AML-193 (cell line): ENCODE results near the gene SPATA32.

Experiments used
- DNase-seq, 2 experiments: peaks; one replicate each; lab custom pipeline; 2025; lab: John Stamatoyannopoulos, UW

Gene SPATA32

GRCh38 chr17:45228763-45229539 is 32.9 kb downstream of the SPATA32 start:
- DNase-seq, result peak; percentile 99

- no peak for DNase-seq
Measured at GRCh38 chr17:45227926-45228762, 33.8 kb downstream of the SPATA32 start.

- peak; percentile 38 to 50 for DNase-seq
Measured at GRCh38 chr17:45227101-45227925, 34.6 kb downstream of the SPATA32 start.

DNA sequence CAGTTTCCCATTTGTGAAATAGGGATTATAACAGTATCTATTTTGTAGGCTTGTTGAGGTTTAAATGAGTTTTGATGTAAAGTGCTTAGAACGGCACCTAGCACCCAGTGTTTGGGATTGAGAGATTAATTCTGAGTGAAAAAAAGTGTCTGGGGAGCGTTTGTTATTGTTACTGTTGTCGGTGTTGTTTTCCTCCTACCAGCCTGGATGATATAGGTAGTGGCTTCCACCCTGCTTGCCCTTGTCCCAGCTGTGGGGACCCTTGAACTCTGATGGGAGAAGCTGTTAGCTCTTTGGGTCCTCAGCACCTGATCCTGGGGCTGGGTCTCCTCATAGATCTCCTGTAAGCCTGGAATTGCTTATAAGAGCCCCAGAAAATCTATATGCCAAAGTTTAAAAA is 35.3 kb downstream of the SPATA32 start:
- DNase-seq, result peak in 1 of 2 experiments; percentile 39

DNA sequence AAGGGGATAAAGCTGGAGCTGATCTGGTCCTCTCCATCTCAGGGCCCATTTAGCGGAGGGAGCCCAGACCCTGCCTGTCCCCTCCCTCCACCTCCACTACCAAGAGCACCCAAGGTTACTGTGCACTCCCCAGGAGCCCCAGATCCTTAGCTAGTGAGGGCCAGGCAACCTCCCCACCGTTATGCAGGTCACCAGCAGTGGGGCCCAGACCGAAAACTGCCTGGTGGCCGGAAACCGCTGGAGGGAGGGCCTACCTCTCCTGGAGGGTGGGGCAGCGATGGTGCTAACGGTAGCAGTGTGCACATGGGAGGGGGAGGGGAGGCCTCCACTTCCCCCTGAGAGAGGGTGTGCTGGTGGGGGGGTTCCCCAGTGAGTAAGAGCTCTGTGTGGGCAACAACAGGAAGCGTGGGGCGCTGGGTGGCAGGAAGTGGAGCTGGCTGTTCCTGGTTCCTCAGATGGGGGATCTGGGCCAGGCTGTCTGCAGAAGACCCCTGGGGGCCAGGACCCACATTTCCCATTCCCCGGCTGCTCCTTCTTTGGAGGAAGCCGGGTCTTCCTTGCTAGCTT is 35.8 kb downstream of the SPATA32 start:
- peak; percentile 99 for DNase-seq

DNA sequence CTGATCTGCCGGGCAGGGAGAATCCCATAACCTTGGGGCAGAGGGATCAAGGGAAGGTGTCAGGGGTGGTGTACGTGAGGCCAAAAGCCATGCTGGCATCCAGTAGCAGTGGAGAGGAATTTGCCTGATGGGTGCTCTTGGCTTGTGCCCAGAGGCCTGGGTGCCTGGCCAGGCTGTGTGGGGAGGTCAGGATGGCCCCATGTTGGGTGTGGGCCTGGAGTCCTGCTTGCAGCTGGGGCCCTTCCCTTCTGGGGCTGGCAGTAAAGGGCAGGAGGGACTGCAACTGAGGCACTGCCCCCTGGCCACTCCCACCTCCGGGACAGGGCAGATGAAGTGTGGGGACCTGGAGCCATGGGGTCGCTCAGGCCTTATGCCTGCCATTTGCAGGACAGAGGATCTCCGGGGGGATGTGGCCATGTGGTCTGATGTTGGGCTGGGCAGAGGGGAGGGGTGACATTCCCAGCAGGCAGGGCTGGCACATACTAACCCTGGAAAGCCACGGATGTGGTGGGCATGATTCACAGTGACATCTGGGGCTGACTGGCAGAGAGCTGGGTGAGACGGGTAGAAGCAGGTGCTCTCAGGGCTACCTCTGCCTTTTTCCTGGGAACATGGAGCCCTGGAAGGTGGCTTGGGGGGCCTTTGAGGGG is 36.7 kb downstream of the SPATA32 start:
- no peak for DNase-seq

- peak in 1 of 2 experiments; percentile 11 for DNase-seq
Measured at GRCh38 chr17:45224671-45225050, 37.2 kb downstream of the SPATA32 start.

DNA sequence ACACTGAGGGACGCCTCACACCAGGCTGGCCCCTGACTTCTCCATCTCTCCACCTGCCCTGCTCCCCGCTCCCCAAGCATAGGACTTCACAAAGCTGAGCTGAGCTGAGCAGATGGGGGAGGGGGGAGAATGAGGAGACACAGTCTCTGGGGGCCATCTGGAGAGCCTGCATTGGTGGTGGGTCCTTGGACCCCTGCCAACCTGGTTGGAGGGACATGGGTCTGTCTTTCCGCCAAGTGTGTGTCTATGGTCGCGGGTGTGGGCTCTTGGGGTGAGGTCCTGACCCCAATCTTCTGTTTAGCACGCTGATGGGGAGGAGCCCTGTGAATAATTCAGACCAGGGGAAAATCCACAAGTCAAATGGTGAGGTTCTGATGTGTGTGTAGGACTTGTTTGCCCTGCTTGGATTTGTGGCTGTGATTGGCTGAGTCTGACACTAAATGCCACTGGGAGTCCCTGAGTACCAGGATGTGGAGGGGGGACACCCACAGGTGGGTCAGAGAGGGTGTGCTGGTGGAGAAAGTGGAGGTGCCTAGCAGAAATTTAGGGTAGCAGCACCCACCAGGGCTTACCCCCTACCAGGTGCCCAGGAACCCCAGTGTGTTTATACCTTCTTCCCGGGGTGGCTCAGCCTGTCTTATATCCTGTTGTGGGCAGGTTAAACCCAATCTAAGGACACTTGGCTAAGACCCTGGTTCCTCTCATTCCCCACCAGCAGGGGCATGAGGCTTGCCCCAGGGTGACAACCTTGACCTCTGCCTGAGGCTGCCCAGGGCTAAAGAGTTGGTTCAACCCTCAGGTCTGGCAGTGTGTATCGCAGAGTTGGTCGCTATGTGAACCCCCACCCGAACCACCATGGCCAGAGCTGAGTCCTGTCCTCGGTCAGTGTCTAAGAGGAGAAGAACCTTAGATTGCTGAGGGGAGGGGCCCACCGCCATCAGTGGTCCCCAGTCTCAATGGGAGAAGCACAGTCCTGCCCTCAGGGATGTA is 38.1 kb downstream of the SPATA32 start:
- DNase-seq, result no peak

DNA sequence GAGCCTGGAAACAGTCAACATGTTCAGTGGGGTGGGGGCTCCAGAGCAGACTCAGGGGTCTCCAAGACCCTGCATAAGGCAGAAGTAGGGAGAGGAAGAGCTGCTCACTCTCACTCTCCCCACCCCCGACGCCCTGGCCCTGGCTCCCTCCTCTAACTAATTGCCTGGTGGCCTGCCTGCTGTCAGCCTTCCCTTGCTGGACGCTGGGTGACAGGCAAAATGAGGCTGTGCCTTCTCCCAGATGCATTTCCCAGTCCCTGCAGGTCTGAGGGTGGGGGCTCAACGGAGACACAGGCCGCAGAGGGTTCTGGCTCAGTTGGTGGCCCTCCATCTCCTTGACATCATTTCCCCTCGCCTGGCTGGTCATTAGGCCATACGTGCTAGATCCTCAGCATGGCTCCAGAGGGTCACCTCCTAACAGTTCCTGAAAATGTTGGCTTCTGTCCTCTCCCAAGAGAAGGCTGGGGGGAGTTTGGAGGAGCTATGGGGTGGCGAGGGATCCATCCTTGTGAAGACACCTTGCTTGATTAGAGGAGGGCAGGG is 38.8 kb downstream of the SPATA32 start:
- DNase-seq, result no peak

- no peak for DNase-seq
Measured at GRCh38 chr17:45222289-45222995, 39.5 kb downstream of the SPATA32 start.

GRCh38 chr17:45222014-45222288 is 39.9 kb downstream of the SPATA32 start:
- DNase-seq, result no peak

- peak; percentile 76 to 78 for DNase-seq
Measured at GRCh38 chr17:45221081-45222013, 40.5 kb downstream of the SPATA32 start, which contains the start of gene FMNL1. Gene FMNL1 (plus strand): TSS chr17:45221885. CDS start chr17:45222125, 240 bp downstream.

DNA sequence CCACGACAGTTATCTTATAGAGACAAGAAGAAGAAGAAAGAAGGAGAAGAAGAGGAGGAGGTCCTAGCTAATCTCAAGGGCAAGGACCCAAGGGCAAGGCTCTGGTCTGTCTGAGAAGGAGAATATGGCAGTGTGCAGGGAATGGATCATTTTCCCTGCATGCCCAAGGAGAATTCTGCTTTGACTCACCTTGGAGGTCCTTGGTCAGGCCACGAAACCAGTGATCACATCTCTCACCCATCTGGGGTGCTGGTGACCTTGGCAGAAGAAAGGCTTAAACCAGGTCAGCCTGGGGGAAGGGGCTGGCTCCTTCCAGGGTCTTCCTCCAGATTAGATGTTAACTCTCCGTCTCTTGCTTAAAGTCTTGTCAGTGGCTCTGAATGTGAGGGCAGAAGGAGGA is 41.8 kb downstream of the SPATA32 start:
- no peak for DNase-seq

- DNase-seq, result peak; percentile 75 to 83
Measured at GRCh38 chr17:45218895-45219661, 42.8 kb downstream of the SPATA32 start.
